ENCODE measurements around the gene B4GALT1. TPM values are rescaled to one million over a fixed set of nuclear protein-coding genes. Genes with fewer than 3 reads are reported as not detected.

B4GALT1 gene
- total RNA-seq, 1 experiment from 2014 or later = 19.1 TPM

GRCh38 chr9:33186457-33187168 lies 19.5 kb upstream of the B4GALT1 start:
- no peaks in the 10 kb centered on the region for H3K36me3 Mint-ChIP-seq
- CTCF ChIA-PET = interaction anchor here (0.9 kb wide), 1 partner anchor 29 kb away, joined by 4 read pairs; no protein-coding TSS in a partner anchor
- H3K27ac Mint-ChIP-seq = no peak overlapping the region
- no peaks in the 10 kb centered on the region; the same call in 1 of the 2 replicates for H3K27me3 Mint-ChIP-seq (ENCODE audit: low read depth)
- no peak for DNase-seq (ENCODE audit: low spot score)
- no peak overlapping the region for H3K4me3 Mint-ChIP-seq
- peaks cover 16% of the 10 kb centered on the region for H3K4me1 Mint-ChIP-seq
- POLR2A ChIA-PET = no interaction called here
- no peaks in the 10 kb centered on the region for H3K9me3 Mint-ChIP-seq
- TF ChIP-seq CBFB (CRISPR knock-in tag; IDR thresholded peaks at IDR 0.05; ENCODE audit: low read depth) = no peak
- no peak for TF ChIP-seq PREB (CRISPR knock-in tag; IDR thresholded peaks at IDR 0.05; ENCODE audit: borderline replicate concordance)
- ATAC-seq = no peak

GRCh38 chr9:33185858-33186257 lies 18.7 kb upstream of the B4GALT1 start:
- H3K36me3 Mint-ChIP-seq = no peaks in the 10 kb centered on the region
- H3K9me3 Mint-ChIP-seq = no peaks in the 10 kb centered on the region
- H3K27ac Mint-ChIP-seq = no peak overlapping the region
- ChIA-PET CTCF (interaction anchor here (0.6 to 1.8 kb wide), 3 partner anchors 28 to 109 kb away, joined by 3 to 5 read pairs (median 4); no protein-coding TSS in a partner anchor), POLR2A (no interaction called here)
- H3K4me3 Mint-ChIP-seq = no peak overlapping the region
- H3K27me3 Mint-ChIP-seq (ENCODE audit: low read depth) = no peaks in the 10 kb centered on the region; the same call in 1 of the 2 replicates
- peaks cover 16% of the 10 kb centered on the region for H3K4me1 Mint-ChIP-seq
- no peak for TF ChIP-seq ZNF263 (CRISPR knock-in tag; IDR thresholded peaks at IDR 0.05; ENCODE audit: low read depth)
- no peak for TF ChIP-seq ZNF416 (CRISPR knock-in tag; IDR thresholded peaks at IDR 0.05)
- no peak for TF ChIP-seq ARID4B (CRISPR knock-in tag; IDR thresholded peaks at IDR 0.05; ENCODE audit: borderline replicate concordance)
- TF ChIP-seq STAT6 (CRISPR knock-in tag; conservative IDR thresholded peaks at IDR 0.05; ENCODE audit: low read depth) = no peak
- no peak for TF ChIP-seq KAT7 (CRISPR knock-in tag; IDR thresholded peaks at IDR 0.05; ENCODE audit: borderline replicate concordance)
- TF ChIP-seq CBFB (CRISPR knock-in tag; IDR thresholded peaks at IDR 0.05; ENCODE audit: low read depth) = no peak
- DNase-seq (ENCODE audit: low spot score) (no peak), ATAC-seq (peak; percentile 58)

GRCh38 chr9:33185406-33185805 lies 18.3 kb upstream of the B4GALT1 start:
- no peak overlapping the region for H3K27ac Mint-ChIP-seq
- TF ChIP-seq ZNF281 (CRISPR knock-in tag; IDR thresholded peaks at IDR 0.05) (no peak), FOXP1 (CRISPR knock-in tag; IDR thresholded peaks at IDR 0.05; ENCODE audit: borderline replicate concordance) (no peak), ARID4B (CRISPR knock-in tag; IDR thresholded peaks at IDR 0.05; ENCODE audit: borderline replicate concordance) (no peak), IRF1 (CRISPR knock-in tag; IDR thresholded peaks at IDR 0.05) (no peak), ZNF232 (CRISPR knock-in tag; IDR thresholded peaks at IDR 0.05) (no peak)

More at GRCh38 chr9:33185406-33185805, 18.3 kb upstream of the B4GALT1 start:
- ChIA-PET CTCF (interaction anchor here (0.6 to 1.8 kb wide), 3 partner anchors 28 to 108 kb away, joined by 3 to 5 read pairs (median 4); no protein-coding TSS in a partner anchor), POLR2A (no interaction called here)
- Mint-ChIP-seq H3K4me3 (no peak overlapping the region), H3K27me3 (ENCODE audit: low read depth) (no peaks in the 10 kb centered on the region; the same call in 1 of the 2 replicates), H3K9me3 (no peaks in the 10 kb centered on the region), H3K36me3 (no peaks in the 10 kb centered on the region), H3K4me1 (peaks cover 16% of the 10 kb centered on the region)
- ATAC-seq (no peak), DNase-seq (ENCODE audit: low spot score) (no peak)

Data from WTC11 (cell line).